ENCODE results near the gene ARL5A.

DNA sequence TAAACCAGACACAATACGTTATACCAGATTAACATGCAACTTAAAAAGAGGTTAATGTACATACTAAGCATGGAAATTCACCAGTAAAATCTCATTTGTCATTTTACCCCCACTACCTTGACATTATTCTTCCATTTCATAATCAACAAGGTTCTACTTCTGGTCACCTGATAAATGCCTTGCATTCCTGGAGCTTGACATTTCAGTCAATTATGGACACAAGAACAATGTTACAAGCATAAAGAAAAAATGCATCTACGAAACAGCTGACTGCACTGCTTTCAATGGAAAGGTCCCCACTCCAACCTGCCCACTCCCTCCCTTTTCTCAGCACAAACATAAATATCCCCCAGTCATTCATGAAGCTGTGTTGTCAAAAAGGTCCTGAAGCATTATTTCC is 31.4 kb downstream of the ARL5A start:
- TF ChIP-seq CTCF (IDR thresholded peaks at IDR 0.05), result no peak
- no peak for TF ChIP-seq POLR2A (IDR thresholded peaks at IDR 0.05)

Measured in adrenal gland (tissue), 5 donors.